HuH-7.5 (cell line): ENCODE data around the gene ZBTB20.
"Not testable (repeated sequence)": the region's sequence is repeated elsewhere in the genome, so short reads cannot be mapped to it uniquely, and the experiment has no call there.

ENCODE experiments used
- DNase-seq: peaks from one replicate; pipeline ENCODE4 v3.0.0; 2011; ENCODE audit warnings: low spot score

Gene ZBTB20

GRCh38 chr3:114714237-114714636 is 432.9 kb downstream of the ZBTB20 start:
- no peak for DNase-seq

- DNase-seq = no peak
These were observed 434.2 kb downstream of the ZBTB20 start for GRCh38 chr3:114712728-114713492.

GRCh38 chr3:114711321-114711886 is 435.7 kb downstream of the ZBTB20 start:
- DNase-seq = no peak

GRCh38 chr3:114709102-114709501 is 438.0 kb downstream of the ZBTB20 start:
- no peak for DNase-seq

- DNase-seq = no peak
These were observed 439.7 kb downstream of the ZBTB20 start for GRCh38 chr3:114707252-114707860.

- DNase-seq = peak; percentile 19
These were observed 440.4 kb downstream of the ZBTB20 start for GRCh38 chr3:114706591-114707232.

- no peak for DNase-seq
These were observed 446.4 kb downstream of the ZBTB20 start for GRCh38 chr3:114700637-114701234.

GRCh38 chr3:114698146-114699105 is 448.7 kb downstream of the ZBTB20 start:
- no peak for DNase-seq

- no peak for DNase-seq
These were observed 449.7 kb downstream of the ZBTB20 start for GRCh38 chr3:114697401-114697800.

GRCh38 chr3:114694251-114694650 is 452.8 kb downstream of the ZBTB20 start:
- DNase-seq = no peak

GRCh38 chr3:114691871-114692270 is 455.2 kb downstream of the ZBTB20 start:
- DNase-seq = no peak

- no peak for DNase-seq
These were observed 456.2 kb downstream of the ZBTB20 start for GRCh38 chr3:114690911-114691310.

GRCh38 chr3:114687151-114687550 is 459.9 kb downstream of the ZBTB20 start:
- no peak for DNase-seq

- no peak for DNase-seq
These were observed 460.5 kb downstream of the ZBTB20 start for GRCh38 chr3:114686621-114687020.

GRCh38 chr3:114685161-114685560 is 461.9 kb downstream of the ZBTB20 start:
- DNase-seq = no peak

- DNase-seq = no peak
These were observed 466.8 kb downstream of the ZBTB20 start for GRCh38 chr3:114680299-114680698.

- not testable (repeated sequence) for DNase-seq
These were observed 467.3 kb downstream of the ZBTB20 start for GRCh38 chr3:114679773-114680172.

GRCh38 chr3:114675104-114675503 is 472.0 kb downstream of the ZBTB20 start:
- no peak for DNase-seq

- DNase-seq = no peak
These were observed 473.1 kb downstream of the ZBTB20 start for GRCh38 chr3:114674036-114674435.

- no peak for DNase-seq
These were observed 473.6 kb downstream of the ZBTB20 start for GRCh38 chr3:114673481-114673880.
